ENCODE measurements around the gene SSTR5.
A peak's percentile ranks its signal among the peaks of the same experiment; 100 is the strongest.

Gene SSTR5

DNA sequence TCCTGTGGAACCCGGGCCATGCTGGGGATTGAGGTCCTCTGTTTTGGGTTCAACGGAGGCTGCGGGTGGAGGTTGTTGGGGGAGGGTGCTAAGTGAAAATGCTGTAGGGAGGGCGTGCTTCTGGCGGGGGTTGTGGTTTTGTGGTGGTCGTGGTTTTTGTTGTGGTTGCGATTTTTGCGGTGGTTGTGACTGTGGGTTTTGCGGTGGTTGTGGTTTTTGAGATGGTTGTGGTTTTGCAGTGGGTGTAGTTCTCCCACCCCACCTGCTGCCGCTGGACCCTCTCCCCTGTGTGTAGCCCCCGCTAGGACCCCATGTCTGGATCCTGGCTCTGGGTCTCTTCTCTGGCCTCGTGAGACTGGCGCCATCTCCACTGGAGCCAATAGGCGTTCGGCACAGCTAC is 4.9 kb upstream of the SSTR5 start:
- in situ Hi-C loops (cut with HindIII; ENCODE audit: low pct_ligation_motif_present, low pct_unique_long_range_greater_than_20kb, low sequenced_read_pairs): no loop called here
- DNase-seq: no peak

DNA sequence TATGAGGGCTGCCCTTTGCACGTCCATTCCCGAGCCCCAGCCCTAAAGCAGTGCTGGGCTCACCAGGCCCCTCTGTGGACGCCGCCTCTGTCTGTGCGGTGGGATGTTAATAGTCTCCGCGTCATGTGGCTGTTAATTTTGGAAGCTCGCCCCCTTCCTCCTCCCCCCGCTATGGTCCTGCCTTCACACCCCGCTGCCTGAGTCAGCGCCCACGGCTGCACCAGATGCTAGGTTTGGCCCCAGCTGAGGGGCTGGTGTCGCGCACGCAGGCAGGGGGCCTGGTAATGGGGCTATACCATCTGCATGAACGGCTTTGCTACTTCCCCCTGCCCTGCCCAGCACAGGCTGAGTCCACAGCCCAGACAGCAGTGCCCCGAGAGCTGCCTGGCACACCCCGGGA is 4.1 kb upstream of the SSTR5 start:
- in situ Hi-C loops (cut with HindIII; ENCODE audit: low pct_ligation_motif_present, low pct_unique_long_range_greater_than_20kb, low sequenced_read_pairs): no loop called here
- no peak for DNase-seq

DNA sequence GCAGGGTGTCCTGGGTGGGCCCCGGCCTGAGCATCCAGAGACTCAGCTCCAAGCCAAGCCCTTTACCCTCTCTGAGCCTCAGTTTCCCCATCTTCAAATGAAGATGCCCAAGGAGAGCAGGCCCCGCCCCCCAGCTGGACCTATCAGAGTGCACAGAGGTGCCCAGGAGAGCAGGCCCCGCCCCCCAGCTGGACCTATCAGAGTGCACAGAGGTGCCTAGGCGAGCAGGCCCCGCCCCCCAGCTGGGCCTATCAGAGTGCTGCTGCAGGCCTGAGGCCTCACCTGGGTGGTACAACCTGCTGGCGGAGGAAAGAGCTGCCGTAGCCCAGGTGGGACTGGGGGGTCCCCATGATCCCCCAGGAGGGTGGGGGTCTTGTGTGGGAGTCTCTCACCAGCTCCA is 3.4 kb upstream of the SSTR5 start:
- DNase-seq: no peak
- in situ Hi-C loops (cut with HindIII; ENCODE audit: low pct_ligation_motif_present, low pct_unique_long_range_greater_than_20kb, low sequenced_read_pairs): no loop called here

DNA sequence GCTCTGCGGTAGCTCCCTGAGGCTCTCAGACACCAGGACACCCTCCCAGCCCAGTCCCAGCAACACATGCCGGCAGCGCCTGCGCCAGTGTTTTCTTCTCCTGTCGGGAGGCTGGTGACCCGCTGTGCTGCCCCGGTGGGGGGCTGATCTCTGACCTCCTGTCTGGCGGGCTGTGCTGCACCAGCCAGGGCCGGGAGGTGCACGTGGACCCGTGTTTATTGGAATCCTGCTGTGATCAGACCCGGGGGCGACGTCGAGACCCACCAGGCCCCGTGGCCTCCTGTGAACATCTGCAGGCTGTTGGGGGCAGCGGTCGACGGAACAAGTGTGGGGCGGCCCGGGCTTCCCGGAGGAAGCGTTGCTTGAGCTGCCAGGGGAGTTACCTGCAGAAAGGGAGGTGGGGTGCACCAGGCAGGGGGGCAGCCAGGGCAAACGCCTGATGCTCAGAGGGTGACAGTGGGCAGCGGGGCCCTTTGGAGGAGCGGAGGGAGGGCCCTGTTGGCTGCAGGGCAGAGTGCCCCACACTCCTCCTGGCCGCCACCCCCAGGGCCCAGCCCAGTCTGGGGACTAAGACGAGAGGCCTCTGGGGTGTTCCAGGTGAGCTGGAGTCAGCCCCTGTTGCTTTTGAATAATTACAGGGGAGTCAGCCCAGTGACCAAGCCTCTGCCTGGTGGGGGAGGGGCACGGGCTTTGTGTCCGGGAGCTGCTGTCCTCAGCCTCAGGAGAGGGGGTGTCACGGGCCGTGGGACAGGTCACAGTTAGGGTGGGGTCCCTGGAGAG is 2.3 kb upstream of the SSTR5 start:
- in situ Hi-C loops (cut with HindIII; ENCODE audit: low pct_ligation_motif_present, low pct_unique_long_range_greater_than_20kb, low sequenced_read_pairs): no loop called here
- no peak for DNase-seq

DNA sequence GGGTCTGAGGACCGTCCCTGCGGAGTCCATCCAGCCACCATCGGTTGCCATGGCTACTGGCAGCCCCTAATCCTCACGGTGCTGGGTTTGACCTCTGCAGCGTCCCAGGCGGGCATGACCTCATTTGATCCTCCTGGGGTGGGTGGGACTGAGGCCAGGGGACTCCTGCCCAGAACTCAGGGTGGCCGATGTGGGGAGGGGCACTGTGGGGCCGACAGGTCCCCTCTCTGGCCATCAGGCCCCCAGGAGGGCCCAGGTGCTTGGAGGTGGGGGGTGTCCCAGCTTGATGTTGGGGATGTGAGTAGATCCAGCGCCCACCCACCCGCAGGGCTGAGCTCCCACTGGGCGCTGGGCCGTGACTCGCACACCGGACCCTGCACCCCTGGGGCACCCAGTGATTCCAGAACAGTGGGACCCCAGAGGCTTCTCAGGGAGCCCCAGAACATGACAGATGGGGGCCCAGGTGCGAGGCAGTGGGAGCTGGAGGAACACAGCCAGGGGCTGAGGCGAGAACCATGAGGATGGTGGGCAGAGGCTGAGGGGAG is 1.6 kb upstream of the SSTR5 start:
- DNase-seq: no peak
- in situ Hi-C loops (cut with HindIII; ENCODE audit: low pct_ligation_motif_present, low pct_unique_long_range_greater_than_20kb, low sequenced_read_pairs): no loop called here

DNA sequence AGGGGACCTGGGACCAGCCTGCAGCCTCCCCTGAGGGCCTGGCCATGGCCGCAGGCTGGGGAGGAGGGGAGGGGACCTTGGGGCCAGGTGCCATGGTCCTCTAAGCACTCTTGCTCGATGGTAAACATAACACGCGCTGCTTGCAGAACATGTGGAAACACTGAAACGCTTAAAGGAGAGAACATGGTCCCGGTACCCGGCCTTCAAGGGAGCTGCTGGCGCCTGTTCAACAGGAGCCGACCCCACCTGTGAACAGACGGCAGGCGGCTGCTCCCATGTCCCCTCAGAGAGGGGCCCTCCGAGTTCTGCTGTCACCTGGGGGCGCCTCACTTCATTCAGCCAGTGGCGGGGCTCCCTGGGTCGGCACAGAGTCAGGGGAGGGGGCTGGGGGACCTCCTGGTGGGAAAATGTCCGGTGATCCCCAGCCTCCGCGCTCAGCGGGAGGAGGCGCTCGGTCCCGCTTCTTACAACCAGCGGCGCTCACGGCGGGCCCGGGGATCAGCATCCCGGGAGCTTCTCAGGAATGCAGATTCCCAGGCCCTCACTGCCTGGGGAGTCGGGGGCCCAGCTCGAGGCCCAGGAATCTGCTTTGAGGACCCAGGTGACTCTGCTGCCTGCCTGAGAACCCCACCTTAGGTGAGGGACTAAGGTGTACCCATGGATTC is 854 bp upstream of the SSTR5 start:
- no peak for DNase-seq
- in situ Hi-C loops (cut with HindIII; ENCODE audit: low pct_ligation_motif_present, low pct_unique_long_range_greater_than_20kb, low sequenced_read_pairs): no loop called here

DNA sequence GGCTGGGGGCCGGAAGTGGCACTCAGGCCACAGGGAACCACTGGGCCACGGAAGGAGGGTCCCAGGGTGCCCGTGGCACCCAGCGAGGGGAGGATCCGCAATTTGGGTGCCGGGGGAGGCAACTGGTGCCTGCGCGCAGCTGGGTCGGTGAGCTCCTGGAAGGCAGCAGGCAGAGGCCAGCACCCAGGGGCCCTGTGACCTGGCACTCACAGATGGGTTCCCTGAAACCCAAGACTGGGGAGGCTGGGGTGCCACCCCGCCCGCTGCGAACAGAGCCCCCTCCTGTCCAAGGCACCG is 663 bp downstream of the SSTR5 start:
- in situ Hi-C loops (cut with HindIII; ENCODE audit: low pct_ligation_motif_present, low pct_unique_long_range_greater_than_20kb, low sequenced_read_pairs): no loop called here
- DNase-seq: no peak

DNA sequence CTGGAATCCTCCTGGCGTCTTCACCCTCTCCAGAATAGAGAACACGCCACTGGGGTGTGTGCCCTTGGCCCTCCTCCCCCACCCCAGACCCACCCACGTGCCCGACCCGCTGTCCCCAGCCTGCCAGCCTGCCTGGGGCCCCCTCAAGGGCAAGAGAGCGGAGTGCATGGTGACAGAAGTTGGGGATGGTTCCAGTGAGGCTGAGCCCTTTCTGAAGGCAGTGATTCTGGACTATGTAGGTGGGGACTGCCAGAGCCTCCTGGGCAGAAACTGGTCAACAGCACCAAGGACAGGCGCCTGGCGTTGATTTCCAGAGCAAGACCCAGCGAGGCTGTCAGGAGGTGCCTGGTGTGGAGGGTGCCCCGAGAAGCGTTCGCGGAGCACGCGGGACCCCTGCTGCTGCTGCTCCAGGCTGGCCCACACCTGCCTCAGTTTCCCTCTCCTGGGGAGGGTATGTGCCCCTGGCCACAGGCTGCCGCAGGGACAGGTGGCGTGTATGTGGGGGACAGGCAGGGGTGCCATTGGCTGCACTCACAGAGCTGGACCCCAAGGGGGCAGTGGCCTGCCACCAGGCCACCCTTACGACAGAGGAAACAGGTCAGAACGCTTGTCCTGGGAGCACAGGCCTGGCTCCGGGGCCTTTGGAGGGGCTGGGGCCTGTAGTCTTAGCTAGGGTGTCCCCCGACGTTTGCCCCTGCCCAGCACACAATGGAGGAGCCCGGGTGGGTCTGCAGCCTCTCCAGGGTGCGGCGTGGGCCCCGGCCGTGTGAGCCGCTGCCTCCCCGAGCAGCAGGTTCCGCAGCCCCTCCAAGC is 1.2 kb downstream of the SSTR5 start:
- DNase-seq: no peak
- in situ Hi-C loops (cut with HindIII; ENCODE audit: low pct_ligation_motif_present, low pct_unique_long_range_greater_than_20kb, low sequenced_read_pairs): no loop called here

DNA sequence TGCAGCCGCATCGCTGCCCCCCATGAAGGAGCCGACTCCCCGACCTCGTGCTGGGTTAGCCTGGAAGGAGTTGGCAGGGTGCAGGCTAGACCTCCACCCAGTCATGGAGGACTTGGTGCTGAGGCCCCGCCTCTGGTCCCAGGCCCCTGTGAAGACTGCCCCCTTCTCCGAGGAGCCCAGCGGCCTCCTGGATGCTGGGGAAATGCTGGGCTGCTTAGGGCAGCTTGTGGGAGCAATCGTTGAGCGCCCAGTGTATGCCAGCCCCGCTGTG is 1.8 kb downstream of the SSTR5 start:
- DNase-seq: no peak
- in situ Hi-C loops (cut with HindIII; ENCODE audit: low pct_ligation_motif_present, low pct_unique_long_range_greater_than_20kb, low sequenced_read_pairs): no loop called here

DNA sequence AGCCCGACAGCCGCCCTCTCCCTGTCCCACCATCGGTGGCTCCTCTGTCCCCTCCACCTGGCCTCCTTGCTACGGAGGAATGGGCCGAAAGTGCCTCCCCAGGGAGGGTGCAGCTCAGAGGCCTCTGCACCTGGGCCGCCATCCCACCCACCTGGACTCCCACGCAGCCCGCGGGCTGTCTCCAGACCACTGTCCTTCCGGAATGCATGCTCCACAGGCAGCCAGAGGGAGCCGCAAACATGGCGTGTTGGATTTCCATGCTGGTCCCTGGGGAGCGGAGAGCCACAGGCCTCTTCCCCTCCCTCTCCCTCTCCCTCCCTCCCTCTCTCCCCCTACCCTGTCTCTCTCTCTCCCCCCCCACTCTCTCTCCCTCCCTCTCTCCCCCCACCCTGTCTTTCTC is 3.0 kb downstream of the SSTR5 start:
- DNase-seq: no peak

DNA sequence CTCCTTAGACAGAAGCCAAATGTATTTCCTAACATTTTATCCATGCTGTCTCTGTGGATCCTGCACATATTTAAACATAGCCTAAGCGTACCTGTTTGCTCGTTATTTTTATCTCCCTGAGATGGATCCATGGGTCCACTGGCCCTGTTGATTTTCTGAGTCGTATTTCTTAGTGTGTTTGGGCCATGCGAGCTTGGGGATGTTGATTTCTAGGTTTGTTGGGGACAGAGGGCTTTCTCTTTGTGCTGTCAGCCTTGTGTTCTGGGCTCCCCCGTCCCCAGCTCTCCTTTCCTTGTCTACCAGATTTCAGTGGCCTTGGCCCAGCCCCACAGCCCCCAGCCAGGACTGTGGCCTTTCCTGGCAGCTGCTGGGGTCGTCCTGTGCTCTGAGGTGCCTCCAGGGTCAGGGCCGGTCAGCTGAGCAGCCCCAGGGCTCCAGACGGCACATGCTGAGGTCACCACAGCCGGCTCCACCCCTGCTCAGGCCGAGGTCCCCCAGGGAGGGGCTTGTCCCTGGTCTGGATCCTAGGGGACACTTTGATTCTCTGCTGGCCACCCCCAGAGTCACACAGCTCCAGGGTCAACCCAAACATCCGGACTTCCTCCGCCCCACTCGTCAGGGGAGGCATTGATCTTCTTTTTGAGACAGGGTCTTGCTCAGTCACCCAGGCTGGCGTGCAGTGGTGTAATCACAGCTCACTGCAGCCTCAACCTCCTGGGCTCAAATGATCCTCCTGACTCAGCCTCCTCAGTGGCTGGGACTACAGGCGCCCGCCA is 4.4 kb downstream of the SSTR5 start:
- in situ Hi-C loops (cut with HindIII; ENCODE audit: low pct_ligation_motif_present, low pct_unique_long_range_greater_than_20kb, low sequenced_read_pairs): no loop called here
- DNase-seq: no peak

More for the DNA sequence above, 3.0 kb downstream of the SSTR5 start:
- in situ Hi-C loops (cut with HindIII; ENCODE audit: low pct_ligation_motif_present, low pct_unique_long_range_greater_than_20kb, low sequenced_read_pairs): no loop called here

DNA sequence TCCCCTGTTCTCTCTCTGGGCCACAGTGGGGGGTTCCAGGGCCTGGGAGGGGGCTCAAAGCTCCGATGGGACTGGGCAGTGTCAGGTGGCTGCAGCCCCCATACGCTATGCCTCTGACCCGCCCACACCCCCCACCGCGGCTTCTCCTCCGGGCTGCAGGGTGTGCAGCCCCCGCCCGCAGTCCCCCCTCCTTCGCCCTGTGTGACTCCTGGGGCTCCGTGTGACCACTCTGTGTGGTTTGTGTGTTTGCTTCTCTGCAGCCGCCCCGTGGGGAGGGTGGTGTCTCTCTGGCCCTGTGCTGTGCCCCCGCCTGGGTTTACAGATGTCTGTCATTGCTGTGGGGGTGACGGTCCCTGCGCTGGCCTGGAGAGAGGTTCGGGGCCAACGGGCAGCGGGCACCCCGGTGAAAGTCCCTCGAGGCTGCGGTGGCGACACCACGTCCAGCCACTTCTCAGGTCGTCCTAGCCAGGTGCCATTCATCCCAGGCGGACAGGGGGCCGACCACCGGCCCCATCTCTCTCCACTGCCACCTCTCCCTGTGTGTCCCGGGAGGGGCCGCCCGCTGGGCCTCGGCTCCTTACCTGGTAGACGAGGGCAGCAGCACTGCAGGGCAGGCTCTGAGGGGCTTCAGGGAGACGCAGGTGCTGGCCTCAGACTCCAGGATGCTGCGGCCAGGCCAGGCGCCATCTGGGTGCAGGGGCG is 5.5 kb downstream of the SSTR5 start:
- DNase-seq: no peak
- in situ Hi-C loops (cut with HindIII; ENCODE audit: low pct_ligation_motif_present, low pct_unique_long_range_greater_than_20kb, low sequenced_read_pairs): no loop called here

DNA sequence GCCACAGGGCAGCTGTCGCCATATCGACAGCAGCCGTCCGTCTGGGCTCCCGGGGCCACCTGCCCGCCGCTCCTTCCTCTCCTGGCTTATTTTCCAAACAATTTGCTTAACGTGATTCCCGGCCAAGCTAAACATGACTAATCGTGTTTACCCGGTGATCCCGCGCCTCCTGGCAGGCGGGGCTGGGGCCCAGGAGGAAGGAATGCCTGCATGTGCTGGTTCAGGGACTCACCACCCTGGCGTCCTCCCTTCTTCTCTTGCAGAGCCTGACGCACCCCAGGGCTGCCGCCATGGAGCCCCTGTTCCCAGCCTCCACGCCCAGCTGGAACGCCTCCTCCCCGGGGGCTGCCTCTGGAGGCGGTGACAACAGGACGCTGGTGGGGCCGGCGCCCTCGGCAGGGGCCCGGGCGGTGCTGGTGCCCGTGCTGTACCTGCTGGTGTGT is 6.1 kb downstream of the SSTR5 start:
- peak; percentile 39 for DNase-seq
- in situ Hi-C loops (cut with HindIII; ENCODE audit: low pct_ligation_motif_present, low pct_unique_long_range_greater_than_20kb, low sequenced_read_pairs): no loop called here

DNA sequence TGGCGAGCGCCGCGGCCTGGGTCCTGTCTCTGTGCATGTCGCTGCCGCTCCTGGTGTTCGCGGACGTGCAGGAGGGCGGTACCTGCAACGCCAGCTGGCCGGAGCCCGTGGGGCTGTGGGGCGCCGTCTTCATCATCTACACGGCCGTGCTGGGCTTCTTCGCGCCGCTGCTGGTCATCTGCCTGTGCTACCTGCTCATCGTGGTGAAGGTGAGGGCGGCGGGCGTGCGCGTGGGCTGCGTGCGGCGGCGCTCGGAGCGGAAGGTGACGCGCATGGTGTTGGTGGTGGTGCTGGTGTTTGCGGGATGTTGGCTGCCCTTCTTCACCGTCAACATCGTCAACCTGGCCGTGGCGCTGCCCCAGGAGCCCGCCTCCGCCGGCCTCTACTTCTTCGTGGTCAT is 6.8 kb downstream of the SSTR5 start:
- no peak for DNase-seq
- in situ Hi-C loops (cut with HindIII; ENCODE audit: low pct_ligation_motif_present, low pct_unique_long_range_greater_than_20kb, low sequenced_read_pairs): no loop called here

DNA sequence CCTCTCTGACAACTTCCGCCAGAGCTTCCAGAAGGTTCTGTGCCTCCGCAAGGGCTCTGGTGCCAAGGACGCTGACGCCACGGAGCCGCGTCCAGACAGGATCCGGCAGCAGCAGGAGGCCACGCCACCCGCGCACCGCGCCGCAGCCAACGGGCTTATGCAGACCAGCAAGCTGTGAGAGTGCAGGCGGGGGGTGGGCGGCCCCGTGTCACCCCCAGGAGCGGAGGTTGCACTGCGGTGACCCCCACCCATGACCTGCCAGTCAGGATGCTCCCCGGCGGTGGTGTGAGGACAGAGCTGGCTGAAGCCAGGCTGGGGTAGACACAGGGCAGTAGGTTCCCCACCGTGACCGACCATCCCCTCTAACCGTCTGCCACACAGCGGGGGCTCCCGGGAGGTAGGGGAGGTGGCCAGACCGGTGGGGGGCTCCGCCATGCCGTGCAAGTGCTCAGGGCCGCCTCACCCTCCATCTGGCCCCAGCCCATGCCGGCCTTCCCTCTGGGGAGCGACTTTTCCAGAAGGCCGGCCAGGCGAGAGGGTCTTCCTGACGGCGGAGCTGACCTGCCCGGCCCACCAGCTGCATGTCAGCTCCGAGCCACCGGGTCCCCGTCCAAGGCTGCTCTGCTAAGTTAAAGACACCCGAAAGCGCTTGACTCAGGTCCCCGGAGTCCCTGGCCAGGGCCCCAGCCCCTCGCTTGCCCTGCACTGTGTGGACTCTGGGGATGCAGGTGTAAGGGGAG is 7.4 kb downstream of the SSTR5 start:
- DNase-seq: no peak
- in situ Hi-C loops (cut with HindIII; ENCODE audit: low pct_ligation_motif_present, low pct_unique_long_range_greater_than_20kb, low sequenced_read_pairs): no loop called here

DNA sequence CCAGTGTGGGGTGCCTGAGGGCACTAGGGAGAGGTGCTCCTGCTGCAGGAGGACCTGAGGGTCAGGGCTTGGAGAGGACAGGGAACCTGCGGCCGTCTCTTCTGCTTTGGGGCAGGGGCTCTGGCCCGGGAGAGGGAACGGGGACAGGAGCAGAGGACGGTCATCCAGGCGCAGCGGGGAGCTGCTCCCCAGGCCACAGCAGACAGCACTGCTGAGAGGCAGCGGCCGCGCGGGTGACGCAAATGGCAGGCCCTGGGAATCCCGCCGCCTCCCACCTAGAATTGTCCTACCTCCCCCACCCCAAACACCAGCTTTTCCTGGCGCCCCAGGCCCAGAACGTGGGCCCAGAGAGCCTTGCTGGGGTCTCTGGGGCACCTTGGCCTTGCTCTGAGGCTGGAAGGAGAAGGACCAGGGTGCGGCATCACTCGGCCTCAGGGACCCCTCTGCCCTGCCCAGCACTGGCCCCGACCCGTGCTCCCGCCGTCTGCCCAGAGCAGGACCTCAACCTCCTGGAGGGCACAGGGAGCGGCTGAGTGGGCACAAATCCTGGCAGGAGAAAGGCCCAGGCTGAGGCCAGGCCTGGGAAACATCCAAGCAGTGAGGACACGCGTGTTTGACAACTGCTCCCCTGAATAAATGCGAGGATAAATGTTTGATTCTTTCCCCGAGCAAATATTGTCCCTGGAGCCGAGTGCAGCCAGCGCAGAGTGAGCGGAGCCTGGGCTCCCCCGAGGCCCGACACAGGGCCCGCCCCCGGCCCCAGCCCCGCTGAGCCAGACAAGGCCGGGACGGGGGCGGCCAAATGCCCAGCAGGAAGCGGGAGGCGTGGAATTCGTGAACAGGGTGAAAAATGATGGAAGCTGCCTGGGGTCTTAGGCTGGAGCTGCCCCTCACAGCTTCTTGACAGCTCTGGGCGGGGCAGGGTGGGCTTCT is 8.5 kb downstream of the SSTR5 start:
- DNase-seq: no peak
- in situ Hi-C loops (cut with HindIII; ENCODE audit: low pct_ligation_motif_present, low pct_unique_long_range_greater_than_20kb, low sequenced_read_pairs): no loop called here

DNA sequence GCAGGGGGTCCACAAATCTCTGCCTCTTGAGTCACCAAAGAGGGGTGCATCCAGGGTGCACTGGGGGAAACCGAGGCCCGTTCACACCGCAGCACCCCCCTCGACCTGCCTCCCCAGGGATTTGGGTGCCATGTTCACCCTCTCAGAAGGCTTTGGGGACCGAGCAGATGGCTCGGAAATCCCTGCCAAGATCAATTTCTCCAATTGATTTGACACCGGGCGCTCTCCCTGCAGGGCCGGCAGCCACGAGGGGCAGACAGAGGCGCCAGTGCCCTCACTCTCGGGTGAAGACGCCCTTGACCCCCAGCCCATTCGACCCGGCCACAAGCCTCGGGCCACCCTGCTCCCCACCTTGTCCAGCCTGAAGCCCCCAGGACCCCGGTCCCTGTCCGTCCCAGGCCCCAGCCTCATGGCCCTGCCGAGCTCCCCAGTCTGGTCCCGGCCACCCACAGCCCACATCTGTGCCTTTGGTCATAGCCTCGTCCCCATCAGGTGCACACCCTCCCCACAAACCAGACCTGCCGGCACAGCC is 9.3 kb downstream of the SSTR5 start:
- DNase-seq: no peak
- in situ Hi-C loops (cut with HindIII; ENCODE audit: low pct_ligation_motif_present, low pct_unique_long_range_greater_than_20kb, low sequenced_read_pairs): no loop called here
